Subcutaneous abdominal adipose tissue (tissue), 5 donors: Measurements from ENCODE around the gene NFIB.

Experiments
- H3K27ac ChIP-seq: one replicate; pipeline ENCODE4 v1.7.0; 2013; ENCODE audit warnings: low read depth, mild to moderate bottlenecking, inconsistent platforms, low read length, moderate library complexity
- H3K27me3 ChIP-seq, 5 donors: one replicate each; pipeline ENCODE4 v1.7.0; 2013; ENCODE audit warnings: low read length in 5 of 5, inconsistent platforms in 1 of 5; ENCODE audit not compliant: control insufficient read depth in 5 of 5, insufficient read depth in 4 of 5
- H3K36me3 ChIP-seq, 5 donors: one replicate each; pipeline ENCODE4 v1.7.0; 2013; ENCODE audit warnings: low read length in 5 of 5; ENCODE audit not compliant: control insufficient read depth in 5 of 5, insufficient read depth in 5 of 5
- H3K4me1 ChIP-seq, 5 donors: one replicate each; pipeline ENCODE4 v1.7.0; 2013; ENCODE audit warnings: low read length in 5 of 5, mild to moderate bottlenecking in 3 of 5, moderate library complexity in 1 of 5; ENCODE audit not compliant: control insufficient read depth in 5 of 5, insufficient read depth in 5 of 5
- H3K4me3 ChIP-seq, 5 donors: one replicate each; pipeline ENCODE4 v1.7.0; 2013; ENCODE audit warnings: low read length in 5 of 5, low read depth in 1 of 5
- H3K9ac ChIP-seq, 5 donors: one replicate each; pipeline ENCODE4 v1.7.0; 2013; ENCODE audit warnings: low read length in 5 of 5, mild to moderate bottlenecking in 4 of 5, moderate library complexity in 3 of 5
- H3K9me3 ChIP-seq, 5 donors: one replicate each; pipeline ENCODE4 v1.7.0; 2013; ENCODE audit warnings: low read length in 5 of 5; ENCODE audit not compliant: control insufficient read depth in 5 of 5
- donor health status: healthy.
- donor health status: healthy.
- donor health status: healthy.
- donor health status: healthy.
- donor health status: healthy.

Gene NFIB

GRCh38 chr9:14054096-14054495 lies 259.8 kb downstream of the NFIB start:
- H3K4me1 ChIP-seq = peaks cover 0 to 24% (median 0%) of the 10 kb centered on the region in 5 donors
- H3K4me3 ChIP-seq = no peak overlapping the region
- H3K9me3 ChIP-seq = no peaks in the 10 kb centered on the region
- H3K9ac ChIP-seq = no peak overlapping the region
- H3K27ac ChIP-seq = no peak overlapping the region
- no peaks in the 10 kb centered on the region for H3K36me3 ChIP-seq
- H3K27me3 ChIP-seq = no peaks in the 10 kb centered on the region

GRCh38 chr9:14052359-14052758 lies 261.6 kb downstream of the NFIB start:
- Histone ChIP-seq H3K9me3 (no peaks in the 10 kb centered on the region), H3K36me3 (no peaks in the 10 kb centered on the region), H3K27ac (no peak overlapping the region), H3K9ac (no peak overlapping the region), H3K27me3 (no peaks in the 10 kb centered on the region), H3K4me3 (no peak overlapping the region), H3K4me1 (peaks cover 0 to 11% (median 0%) of the 10 kb centered on the region in 5 donors)

- H3K4me1 ChIP-seq = peaks cover 0 to 3% (median 0%) of the 10 kb centered on the region in 5 donors
- no peaks in the 10 kb centered on the region for H3K9me3 ChIP-seq
- H3K36me3 ChIP-seq = no peaks in the 10 kb centered on the region
- H3K27me3 ChIP-seq = no peaks in the 10 kb centered on the region
- no peak overlapping the region for H3K4me3 ChIP-seq
- no peak overlapping the region for H3K27ac ChIP-seq
- H3K9ac ChIP-seq = no peak overlapping the region
These were observed 262.5 kb downstream of the NFIB start for GRCh38 chr9:14051419-14051818.

GRCh38 chr9:14043483-14043882 lies 270.5 kb downstream of the NFIB start:
- Histone ChIP-seq H3K27me3 (no peaks in the 10 kb centered on the region), H3K9ac (no peak overlapping the region), H3K36me3 (no peaks in the 10 kb centered on the region), H3K4me1 (peaks cover 0 to 8% (median 0%) of the 10 kb centered on the region in 5 donors), H3K4me3 (no peak overlapping the region), H3K9me3 (no peaks in the 10 kb centered on the region), H3K27ac (no peak overlapping the region)

- no peak overlapping the region for H3K9ac ChIP-seq
- H3K36me3 ChIP-seq = no peaks in the 10 kb centered on the region
- no peaks in the 10 kb centered on the region for H3K9me3 ChIP-seq
- H3K4me3 ChIP-seq = no peak overlapping the region
- H3K4me1 ChIP-seq = no peaks in the 10 kb centered on the region
- no peaks in the 10 kb centered on the region for H3K27me3 ChIP-seq
- no peak overlapping the region for H3K27ac ChIP-seq
These were observed 276.6 kb downstream of the NFIB start for GRCh38 chr9:14037331-14037730.

GRCh38 chr9:14033067-14033466 lies 280.9 kb downstream of the NFIB start:
- peaks cover 0 to 24% (median 17%) of the 10 kb centered on the region in 5 donors for H3K4me1 ChIP-seq
- no peak overlapping the region for H3K9ac ChIP-seq
- H3K27me3 ChIP-seq = no peaks in the 10 kb centered on the region
- no peak overlapping the region for H3K27ac ChIP-seq
- no peaks in the 10 kb centered on the region for H3K36me3 ChIP-seq
- H3K4me3 ChIP-seq = no peak overlapping the region
- H3K9me3 ChIP-seq = no peaks in the 10 kb centered on the region
